Choroid plexus epithelial cell (primary cell): ENCODE results near the gene GPRC5D.
A peak's percentile ranks its signal among the peaks of the same experiment; 100 is the strongest.

Experiments
- DNase-seq: peaks from one replicate; pipeline ENCODE4 v3.0.0-alpha.2; 2010; ENCODE audit warnings: low read depth
- H3K4me3 ChIP-seq: 2 replicates; pipeline ENCODE4 v1.5.1; 2011; ENCODE audit warnings: low read depth, mild to moderate bottlenecking, control low read depth, low read length, moderate library complexity
- CTCF ChIP-seq: conservative IDR thresholded peaks from 2 replicates; pipeline ENCODE4 v1.5.1; 2011; ENCODE audit warnings: low read depth, mild to moderate bottlenecking, control low read depth, inconsistent platforms, low read length, moderate library complexity

Gene GPRC5D

GRCh38 chr12:12927211-12928079 is 24.5 kb downstream of the GPRC5D start:
- H3K4me3 ChIP-seq, result peak overlapping the region; percentile 60
- no peak for TF ChIP-seq CTCF
- DNase-seq, result peak; percentile 91

- no peak for TF ChIP-seq CTCF
- peak; percentile 33 for DNase-seq
- no peak overlapping the region for H3K4me3 ChIP-seq
Measured at GRCh38 chr12:12926571-12927071, 25.3 kb downstream of the GPRC5D start.

GRCh38 chr12:12925388-12925787 is 26.6 kb downstream of the GPRC5D start:
- no peak for TF ChIP-seq CTCF
- H3K4me3 ChIP-seq, result no peak overlapping the region
- no peak for DNase-seq

- no peak for TF ChIP-seq CTCF
- no peak for DNase-seq
- H3K4me3 ChIP-seq, result no peak overlapping the region
Measured at GRCh38 chr12:12924169-12924568, 27.8 kb downstream of the GPRC5D start.

GRCh38 chr12:12922978-12923377 is 29.0 kb downstream of the GPRC5D start:
- DNase-seq, result no peak
- no peak for TF ChIP-seq CTCF
- H3K4me3 ChIP-seq, result no peak overlapping the region

GRCh38 chr12:12922191-12922616 is 29.8 kb downstream of the GPRC5D start:
- no peak for TF ChIP-seq CTCF
- DNase-seq, result peak; percentile 86
- H3K4me3 ChIP-seq, result no peak overlapping the region
